HG03060 (cell line): ENCODE measurements around the gene ADGRD1.

Experiments
- ATAC-seq: cut with Tn5 transposase; IDR thresholded peaks from one replicate; pipeline ENCODE4 v1.9.1; 2021; ENCODE audit warnings: low read depth, moderate number of reproducible peaks; ENCODE audit not compliant: unreplicated experiment

ADGRD1 gene

GRCh38 chr12:131130311-131130911 lies 176.7 kb downstream of the ADGRD1 start:
- no peak for ATAC-seq

GRCh38 chr12:131131077-131131807 lies 177.5 kb downstream of the ADGRD1 start:
- no peak for ATAC-seq

- ATAC-seq, result no peak
Observed at GRCh38 chr12:131131808-131132117, 178.1 kb downstream of the ADGRD1 start.

- no peak for ATAC-seq
Observed at GRCh38 chr12:131132118-131132892, 178.6 kb downstream of the ADGRD1 start.

- no peak for ATAC-seq
Observed at GRCh38 chr12:131133015-131133905, 179.6 kb downstream of the ADGRD1 start.

GRCh38 chr12:131133994-131134393 lies 180.3 kb downstream of the ADGRD1 start:
- no peak for ATAC-seq

GRCh38 chr12:131134523-131135310 lies 181.0 kb downstream of the ADGRD1 start:
- ATAC-seq, result no peak

GRCh38 chr12:131135311-131135785 lies 181.6 kb downstream of the ADGRD1 start:
- ATAC-seq, result no peak

- ATAC-seq, result no peak
Observed at GRCh38 chr12:131135786-131136538, 182.3 kb downstream of the ADGRD1 start.

GRCh38 chr12:131136539-131136872 lies 182.8 kb downstream of the ADGRD1 start:
- ATAC-seq, result no peak

GRCh38 chr12:131137009-131137835 lies 183.5 kb downstream of the ADGRD1 start:
- no peak for ATAC-seq

GRCh38 chr12:131137836-131138637 lies 184.3 kb downstream of the ADGRD1 start:
- no peak for ATAC-seq

GRCh38 chr12:131138638-131139362 lies 185.1 kb downstream of the ADGRD1 start:
- no peak for ATAC-seq

- ATAC-seq, result no peak
Observed at GRCh38 chr12:131139363-131140068, 185.8 kb downstream of the ADGRD1 start.

- ATAC-seq, result no peak
Observed at GRCh38 chr12:131140069-131140435, 186.3 kb downstream of the ADGRD1 start.

- ATAC-seq, result no peak
Observed at GRCh38 chr12:131140697-131141096, 187.0 kb downstream of the ADGRD1 start.
